Hepatocyte (in vitro differentiated cells): Measurements from ENCODE around the gene HS3ST5. TPM values are rescaled to one million over a fixed set of nuclear protein-coding genes. Genes with fewer than 3 reads are reported as not detected.

Source experiments
- DNase-seq: peaks from one replicate; pipeline ENCODE4 v3.0.0-alpha.2; 2016; ENCODE audit warnings: low spot score
- H2AFZ ChIP-seq: fragments of 200-600 bp; sonication (generic); 2 replicates; pipeline ENCODE4 v1.6.0; 2016; ENCODE audit warnings: antibody characterized with exemption, mild to moderate bottlenecking
- H3K27ac ChIP-seq: fragments of 200-600 bp; sonication (generic); 2 replicates; pipeline ENCODE4 v1.5.1; 2016; ENCODE audit warnings: mild to moderate bottlenecking
- H3K27me3 ChIP-seq: fragments of 200-600 bp; sonication (generic); 2 replicates; pipeline ENCODE4 v1.6.1; 2016
- H3K36me3 ChIP-seq: fragments of 200-600 bp; sonication (generic); replicated peaks from 2 replicates; pipeline ENCODE4 v1.5.1; 2016; ENCODE audit warnings: low read depth; ENCODE audit not compliant: insufficient read depth
- H3K4me1 ChIP-seq: fragments of 200-600 bp; sonication (generic); 2 replicates; pipeline ENCODE4 v1.5.1; 2016; ENCODE audit warnings: mild to moderate bottlenecking, moderate library complexity; ENCODE audit not compliant: insufficient read depth
- H3K4me2 ChIP-seq: fragments of 200-600 bp; sonication (generic); 2 replicates; pipeline ENCODE4 v1.6.0; 2016
- H3K4me3 ChIP-seq: fragments of 200-600 bp; sonication (generic); 2 replicates; pipeline ENCODE4 v1.5.1; 2016; ENCODE audit warnings: mild to moderate bottlenecking
- H3K79me2 ChIP-seq: fragments of 200-600 bp; sonication (generic); 2 replicates; pipeline ENCODE4 v1.6.0; 2017; ENCODE audit warnings: mild to moderate bottlenecking
- H3K9me2 ChIP-seq: fragments of 200-600 bp; sonication (generic); replicated peaks from 2 replicates; pipeline ENCODE4 v1.6.0; 2017; ENCODE audit warnings: mild to moderate bottlenecking; ENCODE audit not compliant: insufficient read depth
- H3K9me3 ChIP-seq: fragments of 200-600 bp; sonication (generic); 2 replicates; pipeline ENCODE4 v1.5.1; 2016; ENCODE audit warnings: low read depth, mild to moderate bottlenecking
- H4K20me1 ChIP-seq: fragments of 200-600 bp; sonication (generic); 2 replicates; pipeline ENCODE4 v1.6.0; 2016; ENCODE audit warnings: mild to moderate bottlenecking; ENCODE audit not compliant: insufficient read depth, poor library complexity, severe bottlenecking
- EZH2 ChIP-seq: fragments of 200-600 bp; sonication (generic); IDR thresholded peaks from 2 replicates; pipeline ENCODE4 v1.6.1; 2016; ENCODE audit warnings: antibody characterized with exemption, mild to moderate bottlenecking, borderline replicate concordance
- EZH2phosphoT487 ChIP-seq: fragments of 200-600 bp; sonication (generic); IDR thresholded peaks from one replicate; pipeline ENCODE4 v1.6.1; 2018; ENCODE audit warnings: antibody characterized with exemption, mild to moderate bottlenecking, low read depth, moderate library complexity; ENCODE audit not compliant: unreplicated experiment, severe bottlenecking
- WGBS: methylation state at CpG from one replicate; pipeline ENCODE4 v1.1.6; 2016; ENCODE audit warnings: low lambda C conversion rate; ENCODE audit errors: missing lambda C conversion rate; 5-methylcytosine and 5-hydroxymethylcytosine counted together
- polyA plus RNA-seq: library from polyadenylated mRNA; unstranded; fragments of >200 nt; fragmentation: Nextera tagmentation; extraction: Ambion mirVana; gene quantifications from 2 replicates; pipeline ENCODE4 v1.2.1, GENCODE V29; 2016
- total RNA-seq: library from RNA; depleted of rRNA; stranded (reverse); fragments of >200 nt; gene quantifications from 2 replicates; pipeline ENCODE4 v1.2.3, GENCODE V29; 2014
- TF ChIP-seq, protein P1 (sequence below): fragments of 200-600 bp; sonication (generic); IDR thresholded peaks from 2 replicates; pipeline ENCODE4 v1.5.1; 2016; ENCODE audit warnings: antibody characterized with exemption, mild to moderate bottlenecking; ENCODE audit not compliant: poor library complexity

Gene HS3ST5
- total and polyA plus RNA-seq, 2 experiments from 2014 or later, result 0.73 to 1.4 TPM

DNA sequence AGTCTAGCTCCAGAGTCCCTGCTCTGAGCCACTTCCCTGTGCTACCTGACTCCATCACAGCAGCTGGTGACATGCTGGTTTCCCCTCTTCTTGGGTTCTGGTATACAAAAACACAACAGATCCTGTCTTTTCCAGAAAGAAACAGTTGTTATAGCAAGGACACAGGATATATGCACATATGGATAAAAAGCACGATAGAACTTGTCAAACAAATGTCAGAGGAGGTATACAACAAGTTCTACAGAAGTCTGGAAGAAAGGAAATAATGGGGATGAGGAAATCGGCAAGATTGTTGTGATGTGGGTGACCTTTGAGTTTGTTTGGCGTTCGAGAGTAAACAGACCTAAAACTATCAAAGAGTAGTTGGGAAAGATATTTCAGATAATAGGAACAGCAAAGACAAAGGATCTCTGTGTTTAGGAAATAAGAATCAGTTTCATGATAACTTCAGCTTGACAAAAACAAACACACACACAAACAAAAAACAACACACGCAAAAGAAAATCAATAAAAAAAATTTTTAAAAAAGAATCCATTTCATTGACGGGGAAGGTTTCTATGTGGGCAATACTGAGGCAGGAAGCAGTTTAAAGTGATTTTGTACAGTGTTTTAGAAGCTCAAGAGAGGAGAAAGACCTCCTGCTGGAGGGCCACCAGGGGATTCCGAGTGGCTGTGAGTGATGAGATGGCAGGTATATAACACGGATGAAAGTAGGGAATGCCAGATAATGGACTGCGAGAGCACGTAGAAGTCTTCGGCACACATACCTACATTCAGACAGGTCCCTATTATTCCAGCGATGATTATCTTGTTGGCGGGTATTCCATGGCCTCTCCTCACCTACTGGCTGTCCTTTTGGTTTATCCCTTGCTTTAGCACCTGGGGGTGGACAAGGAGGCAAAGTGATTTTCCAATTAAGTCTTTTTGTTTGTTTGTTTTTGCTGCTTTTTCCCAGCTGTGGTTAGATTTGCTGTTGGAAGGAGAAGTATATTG is 174.9 kb downstream of the HS3ST5 start:
- Histone ChIP-seq H3K9me3 (no peaks in the 10 kb centered on the region), H3K4me2 (peak overlapping the region; percentile 48), H3K4me1 (peaks cover 26% of the 10 kb centered on the region), H3K27ac (peak overlapping the region; percentile 38), H4K20me1 (no peaks in the 10 kb centered on the region), H3K36me3 (no peaks in the 10 kb centered on the region), H3K27me3 (no peaks in the 10 kb centered on the region), H3K9me2 (no peaks in the 10 kb centered on the region), H3K79me2 (no peaks in the 10 kb centered on the region), H2AFZ (peak overlapping the region; percentile 6), H3K4me3 (no peak overlapping the region)
- TF ChIP-seq, protein P1, sequence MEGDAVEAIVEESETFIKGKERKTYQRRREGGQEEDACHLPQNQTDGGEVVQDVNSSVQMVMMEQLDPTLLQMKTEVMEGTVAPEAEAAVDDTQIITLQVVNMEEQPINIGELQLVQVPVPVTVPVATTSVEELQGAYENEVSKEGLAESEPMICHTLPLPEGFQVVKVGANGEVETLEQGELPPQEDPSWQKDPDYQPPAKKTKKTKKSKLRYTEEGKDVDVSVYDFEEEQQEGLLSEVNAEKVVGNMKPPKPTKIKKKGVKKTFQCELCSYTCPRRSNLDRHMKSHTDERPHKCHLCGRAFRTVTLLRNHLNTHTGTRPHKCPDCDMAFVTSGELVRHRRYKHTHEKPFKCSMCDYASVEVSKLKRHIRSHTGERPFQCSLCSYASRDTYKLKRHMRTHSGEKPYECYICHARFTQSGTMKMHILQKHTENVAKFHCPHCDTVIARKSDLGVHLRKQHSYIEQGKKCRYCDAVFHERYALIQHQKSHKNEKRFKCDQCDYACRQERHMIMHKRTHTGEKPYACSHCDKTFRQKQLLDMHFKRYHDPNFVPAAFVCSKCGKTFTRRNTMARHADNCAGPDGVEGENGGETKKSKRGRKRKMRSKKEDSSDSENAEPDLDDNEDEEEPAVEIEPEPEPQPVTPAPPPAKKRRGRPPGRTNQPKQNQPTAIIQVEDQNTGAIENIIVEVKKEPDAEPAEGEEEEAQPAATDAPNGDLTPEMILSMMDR, result no peak
- TF ChIP-seq EZH2, result no peak
- no peak for DNase-seq
- WGBS, result 50% methylated on average over 13 of the region's 13 CpGs

DNA sequence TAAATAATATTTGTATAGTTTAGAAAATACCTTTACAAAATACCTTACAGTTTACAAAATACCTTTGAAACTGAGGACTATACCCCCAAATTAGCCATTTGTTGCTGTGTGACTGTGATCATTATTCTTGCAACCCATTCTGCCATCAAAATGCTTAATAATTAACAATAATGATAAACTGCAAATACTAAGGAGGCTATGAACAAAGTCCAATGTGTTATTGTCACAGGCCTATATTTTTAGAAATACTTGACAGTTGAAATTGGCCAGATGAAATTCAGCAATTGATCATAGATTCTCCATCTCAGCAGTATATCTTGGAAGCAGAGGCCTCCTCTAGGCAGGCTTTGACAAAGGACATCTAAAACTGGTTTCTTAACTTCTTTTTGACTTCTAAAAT is 178.6 kb downstream of the HS3ST5 start:
- H3K4me1 ChIP-seq, result peaks cover 19% of the 10 kb centered on the region
- no peak overlapping the region for H3K4me3 ChIP-seq
- no peaks in the 10 kb centered on the region for H4K20me1 ChIP-seq
- no peaks in the 10 kb centered on the region for H3K27me3 ChIP-seq
- no peak for DNase-seq
- no peak overlapping the region for H2AFZ ChIP-seq
- no peaks in the 10 kb centered on the region for H3K9me2 ChIP-seq
- no peaks in the 10 kb centered on the region for H3K9me3 ChIP-seq
- TF ChIP-seq, protein P1, result no peak
- no peak for TF ChIP-seq EZH2phosphoT487
- no peak for TF ChIP-seq EZH2
- no peak overlapping the region for H3K4me2 ChIP-seq
- peak overlapping the region; percentile 22 for H3K27ac ChIP-seq
- H3K36me3 ChIP-seq, result no peaks in the 10 kb centered on the region
- H3K79me2 ChIP-seq, result no peaks in the 10 kb centered on the region

GRCh38 chr6:114162691-114163347 is 180.0 kb downstream of the HS3ST5 start:
- Histone ChIP-seq H3K27ac (no peak overlapping the region), H2AFZ (no peak overlapping the region), H3K36me3 (no peaks in the 10 kb centered on the region), H3K4me2 (no peak overlapping the region), H3K79me2 (no peaks in the 10 kb centered on the region), H3K4me3 (no peak overlapping the region), H4K20me1 (no peaks in the 10 kb centered on the region), H3K9me2 (no peaks in the 10 kb centered on the region), H3K9me3 (no peaks in the 10 kb centered on the region), H3K27me3 (no peaks in the 10 kb centered on the region), H3K4me1 (peaks cover 11% of the 10 kb centered on the region)
- DNase-seq, result no peak
- WGBS, result 84% methylated on average over 6 of the region's 6 CpGs
- TF ChIP-seq EZH2 (no peak), EZH2phosphoT487 (no peak)
- TF ChIP-seq, protein P1, result no peak
